ENCODE data around the gene EGFR.
"Not testable (repeated sequence)": the region's sequence is repeated elsewhere in the genome, so short reads cannot be mapped to it uniquely, and the experiment has no call there.

The EGFR gene

DNA sequence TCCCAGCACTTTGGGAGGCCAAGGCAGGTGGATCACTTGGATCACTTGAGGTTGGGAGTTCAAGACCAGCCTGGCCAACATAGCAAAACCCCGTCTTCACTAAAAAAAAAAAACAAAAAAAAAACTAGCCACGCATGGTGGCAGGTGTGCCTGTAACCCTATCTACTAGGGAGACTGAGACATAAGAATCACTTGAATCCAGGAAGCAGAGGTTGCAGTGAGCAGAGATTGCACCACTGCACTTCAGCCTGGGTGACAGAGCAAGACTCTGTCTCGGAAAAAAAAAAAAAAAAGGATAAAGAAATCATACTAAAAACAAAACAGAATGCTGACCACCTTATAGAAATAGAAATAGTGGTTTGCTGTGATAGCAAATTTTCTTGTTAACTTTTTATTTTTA, 16.6 kb downstream of the EGFR start:
- H3K36me3 Mint-ChIP-seq; ATAC-seq (ENCODE audit: low read depth); DNase-seq (ENCODE audit: low spot score in 2 of 2); H3K27ac Mint-ChIP-seq; H3K9me3 Mint-ChIP-seq; H3K4me3 Mint-ChIP-seq; H3K4me1 Mint-ChIP-seq; H3K27me3 Mint-ChIP-seq: not testable (repeated sequence)

DNA sequence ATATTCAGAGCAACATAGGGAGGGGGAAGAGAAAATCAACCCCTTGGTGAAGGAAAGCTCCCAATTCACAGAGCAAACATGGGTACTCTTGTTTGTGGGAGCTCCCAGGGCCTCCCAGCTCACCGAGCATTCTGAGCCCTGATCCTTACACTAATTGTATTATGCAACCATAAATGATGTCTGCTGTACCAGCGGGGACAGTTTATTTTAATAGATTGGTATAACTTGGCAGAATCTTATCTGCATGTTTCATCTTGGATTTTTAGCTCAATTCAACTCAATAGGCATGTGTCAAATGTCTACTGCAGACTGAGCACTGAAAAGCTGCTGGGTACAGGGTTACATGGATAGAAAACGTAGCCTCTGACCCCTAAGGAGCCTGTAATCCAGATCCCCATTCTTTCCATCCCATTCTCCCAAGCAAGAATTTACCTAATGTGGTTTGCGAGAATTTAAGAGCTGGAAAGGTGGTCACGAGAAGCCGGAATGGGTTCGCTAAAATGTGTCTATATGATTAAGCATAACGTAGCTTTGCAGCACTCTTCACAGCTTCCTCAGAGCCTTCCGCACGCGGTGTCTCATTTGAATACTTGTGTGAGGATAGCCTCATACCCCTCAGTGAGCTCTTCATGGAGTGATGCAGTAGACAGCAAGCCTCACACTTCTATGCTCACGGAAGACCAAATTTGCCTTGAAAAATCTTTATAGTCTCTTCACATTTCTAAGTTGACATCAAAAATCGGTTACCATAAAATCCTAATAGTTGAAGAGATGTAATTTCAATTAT, 18.3 kb downstream of the EGFR start:
- H3K27ac Mint-ChIP-seq: no peak overlapping the region
- H3K4me1 Mint-ChIP-seq: no peaks in the 10 kb centered on the region
- DNase-seq (ENCODE audit: low spot score in 2 of 2) (no peak), ATAC-seq (ENCODE audit: low read depth) (no peak)
- peaks cover 5% of the 10 kb centered on the region for H3K27me3 Mint-ChIP-seq
- H3K9me3 Mint-ChIP-seq: no peaks in the 10 kb centered on the region
- no peak overlapping the region for H3K4me3 Mint-ChIP-seq
- H3K36me3 Mint-ChIP-seq: no peaks in the 10 kb centered on the region

DNA sequence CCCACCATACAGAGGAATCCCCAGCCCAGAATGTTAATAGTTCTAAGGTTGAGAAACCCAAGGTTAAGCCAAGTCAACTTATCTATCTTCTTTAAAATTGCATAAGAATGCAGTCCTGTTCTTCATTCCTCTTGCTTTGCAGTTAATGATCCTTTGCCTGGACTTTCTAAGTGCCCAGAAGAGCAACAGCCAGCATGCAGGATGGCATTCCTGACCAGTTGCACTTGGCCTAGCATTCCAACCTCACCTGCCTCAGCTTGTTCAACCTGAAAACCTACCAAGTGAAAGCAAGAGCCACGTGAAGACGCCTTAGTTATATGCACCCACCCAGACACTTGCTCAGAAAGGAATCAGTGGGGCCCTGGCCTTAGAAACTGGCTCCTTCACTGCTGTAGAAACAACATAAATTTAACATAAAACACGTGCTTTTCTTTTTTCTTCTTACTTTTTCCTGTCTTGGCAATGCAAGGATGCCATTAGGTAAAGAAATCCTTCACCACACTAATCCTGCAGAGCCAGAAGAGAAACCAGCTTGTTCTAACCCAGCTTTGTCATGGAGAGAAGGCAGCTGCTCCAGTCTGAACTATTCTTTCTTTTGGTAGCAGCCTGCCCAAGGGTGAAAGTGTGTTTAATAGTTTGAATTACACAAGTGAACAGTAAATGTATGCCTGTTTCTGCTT, 25.0 kb downstream of the EGFR start:
- no peak overlapping the region for H3K4me3 Mint-ChIP-seq
- ATAC-seq (ENCODE audit: low read depth): no peak
- H3K27me3 Mint-ChIP-seq: no peaks in the 10 kb centered on the region
- DNase-seq (ENCODE audit: low spot score in 2 of 2): no peak
- H3K9me3 Mint-ChIP-seq: no peaks in the 10 kb centered on the region
- H3K4me1 Mint-ChIP-seq: no peaks in the 10 kb centered on the region
- no peaks in the 10 kb centered on the region for H3K36me3 Mint-ChIP-seq
- H3K27ac Mint-ChIP-seq: no peak overlapping the region

DNA sequence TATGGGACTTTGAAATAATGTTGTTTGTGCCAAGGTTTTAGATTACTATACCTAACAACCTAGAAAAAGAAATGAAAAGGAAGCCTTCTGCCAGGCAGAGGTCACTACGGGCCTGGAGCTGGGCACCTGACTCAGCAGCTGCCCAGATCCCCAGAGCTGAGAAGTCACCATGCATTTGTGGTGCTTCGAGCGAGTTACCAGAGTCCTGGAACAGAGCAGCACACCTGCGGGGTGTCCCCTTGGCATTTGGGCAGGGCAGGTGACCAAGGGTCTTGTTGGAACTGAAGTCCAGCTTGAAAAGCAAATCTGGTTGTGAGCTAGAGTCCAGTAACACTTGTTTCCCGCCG, 25.5 kb downstream of the EGFR start:
- ATAC-seq (ENCODE audit: low read depth): no peak
- Mint-ChIP-seq H3K27ac (no peak overlapping the region), H3K4me1 (no peaks in the 10 kb centered on the region), H3K27me3 (peaks cover 2% of the 10 kb centered on the region), H3K4me3 (no peak overlapping the region), H3K9me3 (no peaks in the 10 kb centered on the region), H3K36me3 (no peaks in the 10 kb centered on the region)
- no peak for DNase-seq (ENCODE audit: low spot score in 2 of 2)

DNA sequence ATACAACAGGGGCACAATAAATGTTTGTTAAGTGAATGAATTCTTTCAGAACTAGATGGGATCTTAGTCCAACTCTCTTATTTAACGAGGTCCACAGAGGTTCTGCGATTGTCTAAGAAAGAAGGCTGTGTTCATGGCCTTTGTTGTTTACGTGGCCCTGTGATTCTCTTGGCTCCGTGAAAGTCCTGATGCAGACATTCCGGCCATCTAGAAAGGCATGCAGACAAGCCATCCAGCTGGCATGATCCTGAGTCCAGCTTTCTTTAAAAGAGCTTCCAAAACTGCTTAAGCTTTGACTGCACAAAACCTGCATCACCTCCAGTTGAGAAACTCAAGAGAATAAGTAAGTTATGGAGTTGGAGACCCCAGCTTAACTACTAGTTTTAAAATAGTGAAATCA, 26.0 kb downstream of the EGFR start:
- H3K9me3 Mint-ChIP-seq: no peaks in the 10 kb centered on the region
- DNase-seq (ENCODE audit: low spot score in 2 of 2): no peak
- no peak overlapping the region for H3K27ac Mint-ChIP-seq
- no peaks in the 10 kb centered on the region for H3K4me1 Mint-ChIP-seq
- peaks cover 2% of the 10 kb centered on the region for H3K27me3 Mint-ChIP-seq
- H3K36me3 Mint-ChIP-seq: no peaks in the 10 kb centered on the region
- ATAC-seq (ENCODE audit: low read depth): no peak
- H3K4me3 Mint-ChIP-seq: no peak overlapping the region

DNA sequence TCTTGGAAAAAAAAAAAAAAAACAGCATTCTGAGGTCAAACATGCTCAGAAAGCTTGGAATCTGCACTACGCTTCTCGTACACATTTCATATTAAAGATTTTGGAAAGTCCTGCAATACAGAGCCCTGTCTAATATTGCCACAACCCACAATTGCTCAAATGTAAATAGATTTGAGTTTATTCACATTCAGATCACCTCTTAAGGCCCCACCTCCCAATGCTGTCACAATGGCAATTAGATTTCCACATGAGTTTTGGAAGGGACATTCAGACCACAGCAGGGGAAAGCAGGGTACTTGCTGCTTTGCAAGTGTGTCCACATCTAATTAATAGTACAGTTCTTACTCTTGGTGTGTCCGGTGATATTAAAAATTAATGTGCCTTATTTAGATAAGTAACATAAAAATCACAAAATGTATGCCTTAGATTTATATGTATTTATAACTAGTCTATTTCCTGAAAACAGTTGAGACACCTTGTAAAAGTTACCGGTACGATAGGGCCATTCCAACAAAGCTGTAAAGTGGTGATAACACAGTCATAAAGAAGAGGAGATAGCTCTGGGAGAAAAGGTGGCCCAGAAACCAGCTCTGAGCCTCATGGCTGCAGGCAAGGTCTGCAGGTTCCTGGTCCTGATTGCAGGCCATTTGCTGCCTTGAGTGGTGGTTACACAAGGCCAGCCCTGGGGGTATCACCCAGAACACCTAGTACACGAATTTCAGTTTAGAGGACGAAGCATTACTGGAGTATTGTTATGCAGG, 27.9 kb downstream of the EGFR start:
- no peaks in the 10 kb centered on the region for H3K9me3 Mint-ChIP-seq
- H3K36me3 Mint-ChIP-seq: no peaks in the 10 kb centered on the region
- no peaks in the 10 kb centered on the region for H3K4me1 Mint-ChIP-seq
- H3K27ac Mint-ChIP-seq: no peak overlapping the region
- H3K27me3 Mint-ChIP-seq: peaks cover 2% of the 10 kb centered on the region
- DNase-seq (ENCODE audit: low spot score in 2 of 2) (no peak), ATAC-seq (ENCODE audit: low read depth) (no peak)
- no peak overlapping the region for H3K4me3 Mint-ChIP-seq

DNA sequence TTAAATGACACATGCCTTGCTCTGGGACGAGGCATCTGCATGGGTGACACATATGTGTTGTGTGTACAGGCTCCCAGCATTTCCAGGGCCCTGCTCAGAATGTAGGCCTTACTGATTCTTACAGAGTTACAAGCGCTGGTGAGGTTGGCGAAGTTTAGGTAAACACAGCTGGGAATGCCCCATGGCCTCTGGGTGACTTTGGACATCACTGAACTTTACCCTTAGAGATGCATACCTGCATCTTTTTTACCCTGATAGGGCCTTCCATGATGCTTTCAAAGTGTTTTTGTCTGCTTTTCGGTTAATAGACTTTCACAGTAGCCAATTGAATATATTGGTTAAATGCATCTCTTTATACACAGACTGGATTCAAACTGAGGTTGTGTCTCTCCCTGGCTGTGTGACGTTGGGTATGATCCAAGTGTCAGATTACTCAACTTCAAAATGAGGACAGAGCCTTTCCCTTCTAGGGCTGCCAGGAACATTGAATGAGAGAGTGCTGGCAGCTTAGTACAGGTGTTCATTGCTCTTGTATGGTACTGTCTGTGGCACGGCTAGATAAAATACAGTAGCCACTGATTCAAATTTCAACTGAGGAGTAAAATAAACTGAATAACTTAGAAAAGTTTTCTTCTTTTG, 29.5 kb downstream of the EGFR start:
- H3K4me3 Mint-ChIP-seq: no peak overlapping the region
- no peak for DNase-seq (ENCODE audit: low spot score in 2 of 2)
- H3K36me3 Mint-ChIP-seq: no peaks in the 10 kb centered on the region
- H3K4me1 Mint-ChIP-seq: no peaks in the 10 kb centered on the region
- H3K9me3 Mint-ChIP-seq: no peaks in the 10 kb centered on the region
- H3K27me3 Mint-ChIP-seq: peaks cover 2% of the 10 kb centered on the region
- H3K27ac Mint-ChIP-seq: no peak overlapping the region
- no peak for ATAC-seq (ENCODE audit: low read depth)

DNA sequence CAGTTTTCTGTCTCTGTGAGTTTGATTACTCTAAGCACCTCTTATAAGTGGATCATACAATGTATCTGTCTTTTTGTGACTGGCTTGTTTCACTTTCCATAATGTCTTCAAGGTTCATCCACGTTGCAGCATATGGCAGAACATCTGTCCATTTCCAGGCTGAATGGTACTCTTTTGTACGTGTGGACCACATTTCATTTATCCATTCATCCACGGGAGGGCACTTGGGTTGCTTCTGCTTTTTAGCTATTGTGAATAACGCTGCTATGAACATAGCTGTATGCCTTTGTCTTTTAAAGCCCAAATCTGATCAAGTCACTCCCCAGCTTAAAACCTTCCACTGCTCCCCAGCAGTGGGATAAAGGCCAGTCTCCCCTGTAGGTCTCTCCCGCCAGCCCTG, 31.5 kb downstream of the EGFR start:
- Mint-ChIP-seq H3K4me1 (no peaks in the 10 kb centered on the region), H3K27ac (no peak overlapping the region), H3K4me3 (no peak overlapping the region), H3K27me3 (peaks cover 5% of the 10 kb centered on the region), H3K9me3 (no peaks in the 10 kb centered on the region), H3K36me3 (no peaks in the 10 kb centered on the region)
- DNase-seq (ENCODE audit: low spot score in 2 of 2) (no peak), ATAC-seq (ENCODE audit: low read depth) (no peak)

DNA sequence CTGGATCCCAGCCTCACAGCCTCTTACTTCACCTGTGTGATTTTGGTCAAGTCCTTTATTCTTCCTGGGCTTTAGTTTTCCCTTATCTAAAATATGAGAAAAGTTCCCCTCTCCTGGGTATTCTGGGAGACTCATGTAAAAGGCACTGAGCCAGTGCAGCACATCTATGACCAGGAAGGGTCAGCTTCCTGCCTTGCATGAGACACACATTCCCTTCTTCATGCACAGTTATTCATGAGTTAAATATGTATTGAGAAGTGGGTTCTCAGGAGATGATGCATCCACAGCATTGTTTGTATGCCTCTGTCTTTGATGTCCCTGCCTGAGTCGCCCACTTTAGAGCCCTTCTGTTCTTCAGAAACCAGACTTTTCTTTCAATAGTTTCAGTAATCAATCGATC, 33.3 kb downstream of the EGFR start:
- Mint-ChIP-seq H3K9me3 (no peaks in the 10 kb centered on the region), H3K36me3 (no peaks in the 10 kb centered on the region), H3K27me3 (peaks cover 9% of the 10 kb centered on the region), H3K27ac (no peak overlapping the region), H3K4me3 (no peak overlapping the region), H3K4me1 (no peaks in the 10 kb centered on the region)
- no peak for DNase-seq (ENCODE audit: low spot score in 2 of 2)
- no peak for ATAC-seq (ENCODE audit: low read depth)

DNA sequence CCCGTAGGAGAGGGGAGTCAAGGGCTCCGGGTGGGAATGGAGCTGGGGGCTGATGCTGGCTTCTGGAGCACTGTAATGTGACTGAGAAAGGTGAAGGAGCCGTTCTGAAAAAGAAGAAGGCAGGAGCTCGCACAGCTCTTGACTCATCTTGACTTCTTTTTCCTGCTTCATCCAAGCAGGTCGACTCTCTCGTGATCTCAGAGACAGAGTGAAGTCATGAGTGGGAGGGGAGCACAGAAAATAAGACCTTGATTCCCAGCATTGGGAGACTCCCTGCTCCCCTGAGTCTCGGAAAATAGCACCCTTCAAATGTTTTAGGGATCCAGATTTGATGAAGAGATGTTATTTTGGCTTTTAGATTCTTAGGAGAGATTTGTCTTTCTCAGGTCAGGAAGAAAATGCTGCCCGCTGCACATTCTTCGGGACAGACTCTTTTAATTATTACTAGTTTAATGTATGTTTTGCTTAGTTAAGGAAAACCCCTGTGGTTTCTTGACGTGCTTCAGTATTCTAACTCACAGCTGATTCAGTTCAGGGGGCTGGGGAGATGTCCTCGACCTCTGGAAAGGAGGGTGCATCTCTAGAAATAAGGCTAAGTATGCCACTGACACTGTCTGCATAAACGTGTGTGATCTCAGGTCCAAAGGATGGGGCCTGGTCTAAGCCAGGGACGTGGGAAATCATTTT, 34.1 kb downstream of the EGFR start:
- H3K9me3 Mint-ChIP-seq: no peaks in the 10 kb centered on the region
- ATAC-seq (ENCODE audit: low read depth): no peak
- no peak for DNase-seq (ENCODE audit: low spot score in 2 of 2)
- H3K27me3 Mint-ChIP-seq: peaks cover 9% of the 10 kb centered on the region
- H3K4me3 Mint-ChIP-seq: no peak overlapping the region
- H3K36me3 Mint-ChIP-seq: no peaks in the 10 kb centered on the region
- no peak overlapping the region for H3K27ac Mint-ChIP-seq
- no peaks in the 10 kb centered on the region for H3K4me1 Mint-ChIP-seq

DNA sequence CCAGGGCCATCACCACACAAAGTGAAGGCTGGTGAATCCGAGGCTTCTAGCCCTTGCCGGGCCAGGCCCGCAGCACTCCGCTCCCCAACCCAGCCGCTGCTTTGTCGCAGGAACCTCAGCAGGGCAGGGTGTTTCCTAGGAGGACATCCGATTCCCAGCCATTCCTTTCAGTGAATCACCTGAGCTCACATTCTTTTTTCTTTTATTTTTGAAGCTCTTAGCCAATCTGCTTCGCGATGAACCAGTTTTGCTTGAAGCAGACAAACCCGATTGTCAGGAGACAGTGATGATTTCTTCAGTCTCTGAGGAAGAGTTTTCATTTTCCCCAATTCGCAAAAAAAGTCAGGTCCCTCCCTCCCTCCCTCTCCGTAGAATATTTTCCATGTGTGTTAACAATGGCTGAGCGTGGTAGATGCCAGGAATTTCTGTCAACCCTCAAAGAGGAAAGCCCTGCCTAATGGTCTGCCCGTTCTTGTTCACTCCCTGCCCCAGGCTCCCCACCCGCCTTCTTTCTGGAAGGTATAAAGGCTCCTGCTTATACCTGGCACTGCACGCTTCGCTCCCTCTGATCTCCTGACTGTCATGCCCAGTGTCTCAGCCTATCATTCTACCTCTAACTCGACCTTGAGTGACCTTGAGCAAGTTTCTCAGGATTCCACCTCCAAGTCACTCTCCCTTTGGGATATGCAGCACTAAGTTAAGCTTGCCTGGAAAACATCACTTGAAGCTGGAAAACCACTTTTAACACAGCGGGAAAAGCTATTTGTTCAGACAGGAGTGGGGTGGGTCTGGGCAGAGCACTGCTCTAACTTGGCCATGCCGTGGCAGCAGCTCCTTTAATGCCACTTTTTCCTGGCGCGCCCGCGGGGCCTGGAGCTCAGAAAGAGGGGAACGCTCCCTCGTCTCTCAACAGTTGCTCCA, 35.1 kb downstream of the EGFR start:
- DNase-seq (ENCODE audit: low spot score in 2 of 2) (no peak), ATAC-seq (ENCODE audit: low read depth) (no peak)
- no peaks in the 10 kb centered on the region for H3K4me1 Mint-ChIP-seq
- H3K27me3 Mint-ChIP-seq: peaks cover 9% of the 10 kb centered on the region
- H3K36me3 Mint-ChIP-seq: no peaks in the 10 kb centered on the region
- peaks cover 3% of the 10 kb centered on the region for H3K9me3 Mint-ChIP-seq
- H3K27ac Mint-ChIP-seq: no peak overlapping the region
- no peak overlapping the region for H3K4me3 Mint-ChIP-seq

DNA sequence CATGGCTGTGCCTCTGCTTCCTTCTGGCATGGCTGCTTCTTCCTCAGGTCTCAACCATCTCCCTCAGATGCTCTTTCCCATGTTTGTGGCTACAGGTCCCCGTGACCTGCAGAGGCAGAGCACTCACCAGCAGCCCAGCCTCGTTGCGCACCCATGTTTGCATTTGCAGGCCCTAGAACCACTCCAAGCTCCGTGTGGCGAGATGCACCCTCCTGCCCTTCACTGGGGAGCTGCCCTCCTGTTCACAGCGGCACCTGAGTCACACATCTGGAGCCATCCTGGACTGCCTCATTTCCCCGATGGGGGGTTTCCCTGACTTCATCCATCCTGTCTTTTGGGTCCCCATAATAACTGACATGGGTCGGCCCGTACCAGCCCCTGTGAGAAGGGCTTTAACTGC, 35.9 kb downstream of the EGFR start:
- Mint-ChIP-seq H3K36me3 (no peaks in the 10 kb centered on the region), H3K9me3 (peaks cover 3% of the 10 kb centered on the region), H3K27me3 (peaks cover 8% of the 10 kb centered on the region), H3K27ac (no peak overlapping the region), H3K4me3 (no peak overlapping the region), H3K4me1 (no peaks in the 10 kb centered on the region)
- ATAC-seq (ENCODE audit: low read depth) (no peak), DNase-seq (ENCODE audit: low spot score in 2 of 2) (no peak)

DNA sequence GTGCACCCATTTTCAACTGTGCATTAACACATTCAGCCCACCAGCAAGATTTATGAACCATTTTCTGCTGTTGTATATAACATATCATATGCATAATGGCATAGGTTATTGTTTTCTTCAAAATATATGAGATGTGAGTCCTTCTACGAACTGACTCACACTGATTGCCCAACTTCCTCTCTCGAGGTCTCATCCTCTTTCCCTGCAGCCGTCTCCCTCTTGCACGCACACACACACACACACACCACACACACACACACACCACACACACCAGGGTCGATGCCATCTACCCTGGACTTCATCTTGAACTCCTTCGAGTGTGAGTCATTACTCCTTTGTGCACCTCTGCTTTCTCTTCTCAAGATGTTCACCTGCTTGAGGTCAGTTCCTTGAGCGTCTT, 36.7 kb downstream of the EGFR start:
- Mint-ChIP-seq H3K27me3 (peaks cover 9% of the 10 kb centered on the region), H3K9me3 (peaks cover 3% of the 10 kb centered on the region), H3K27ac (no peak overlapping the region), H3K36me3 (no peaks in the 10 kb centered on the region), H3K4me3 (no peak overlapping the region), H3K4me1 (no peaks in the 10 kb centered on the region)
- ATAC-seq (ENCODE audit: low read depth): no peak
- DNase-seq (ENCODE audit: low spot score in 2 of 2): no peak

Data from memory B cell (primary cell).